Kidney (tissue), 14 donors: ENCODE results near the gene TGFBR2. TPM values are rescaled to one million over a fixed set of nuclear protein-coding genes. Genes with fewer than 3 reads are reported as not detected.

Experiments
- DNase-seq, 5 donors: peaks; one replicate each; pipeline ENCODE4 v3.0.0-alpha.2; 2013 to 2020
- FAIRE-seq: peaks from 2 replicates; lab custom pipeline; 2012; peaks lifted over from hg19 to GRCh38; lab: Jason Lieb, UNC
- H3K27ac ChIP-seq, 2 donors: one replicate each; pipeline ENCODE4 v1.7.0; 2013; ENCODE audit warnings: low read depth in 2 of 2, low read length in 2 of 2, inconsistent platforms in 1 of 2
- H3K27me3 ChIP-seq: one replicate; pipeline ENCODE4 v1.7.1; 2013; ENCODE audit warnings: low read length, inconsistent platforms; ENCODE audit not compliant: control insufficient read depth, insufficient read depth
- H3K36me3 ChIP-seq, 3 donors: one replicate each; pipeline versions ENCODE4 v1.7.0 to v1.7.1; 2013; ENCODE audit warnings: low read length in 3 of 3, control low read depth in 1 of 3, inconsistent platforms in 1 of 3; ENCODE audit not compliant: insufficient read depth in 3 of 3, control insufficient read depth in 2 of 3
- H3K4me1 ChIP-seq, 3 donors: one replicate each; pipeline versions ENCODE4 v1.7.0 to v1.7.1; 2013; ENCODE audit warnings: low read length in 3 of 3, inconsistent platforms in 1 of 3, low read depth in 1 of 3; ENCODE audit not compliant: control insufficient read depth in 2 of 3, insufficient read depth in 2 of 3
- H3K4me3 ChIP-seq, 3 donors: one replicate each; pipeline versions ENCODE4 v1.7.0 to v1.8.1; 2013; ENCODE audit warnings: low read length in 3 of 3, control low read depth in 1 of 3, inconsistent platforms in 1 of 3
- H3K9ac ChIP-seq, 3 donors: one replicate each; pipeline versions ENCODE4 v1.7.0 to v1.7.1; 2013; ENCODE audit warnings: low read length in 3 of 3, control low read depth in 1 of 3, inconsistent platforms in 1 of 3
- H3K9me3 ChIP-seq, 3 donors: one replicate each; pipeline versions ENCODE4 v1.7.0 to v1.7.1; 2013; ENCODE audit warnings: low read length in 3 of 3, control low read depth in 1 of 3, inconsistent platforms in 1 of 3; ENCODE audit not compliant: control insufficient read depth in 2 of 3, insufficient read depth in 1 of 3
- CTCF ChIP-seq: IDR thresholded peaks from 3 replicates; pipeline ENCODE4 v1.5.1; 2012; ENCODE audit warnings: mild to moderate bottlenecking, moderate library complexity, borderline replicate concordance; ENCODE audit not compliant: insufficient read depth; ENCODE audit errors: extremely low read depth
- intact Hi-C: fragments of 100-400 bp; cut with DNase I; formaldehyde crosslinking; loops from one replicate; pipeline ENCODE4 v1.11.1; 2022
- polyA plus RNA-seq: library from polyadenylated mRNA; stranded (reverse); fragments of 350-450 nt; fragmentation: Illumina TruSeq; extraction: RNeasy Lipid Tissue Mini Kit (QIAGEN cat#74804); gene quantifications from one replicate; pipeline ENCODE4 v1.2.3, GENCODE V29; 2014; ENCODE audit warnings: low read depth, low replicate concordance; ENCODE audit not compliant: insufficient read depth
- total RNA-seq: library from RNA; stranded (reverse); fragmentation: NEBNext Ultra II Directional; extraction: Animal tissue kit (Norgen Biotek cat#: 25700); gene quantifications from one replicate; pipeline ENCODE4 v1.2.1, GENCODE V29; 2021
- donor health status: control.
- donor health status: control.
- donor health status: control.
- donor health status: control.
- donor health status: control.
- donor health status: DM: yes; HTN: yes; CAD: no.
- donor health status: Normal renal cell carcinoma (clear cell type).

Gene TGFBR2
- total and polyA plus RNA-seq, 2 donors from 2014 or later = 81.8 to 243 TPM

- no peak for TF ChIP-seq CTCF
- no peaks in the 10 kb centered on the region for H3K27me3 ChIP-seq
- H3K27ac ChIP-seq = no peak overlapping the region
- H3K9me3 ChIP-seq = no peaks in the 10 kb centered on the region
- intact Hi-C loops = no loop called here
- H3K4me3 ChIP-seq = no peak overlapping the region
- H3K4me1 ChIP-seq = peaks cover 6 to 28% (median 27%) of the 10 kb centered on the region in 3 donors
- DNase-seq (no peak), FAIRE-seq (no peak)
- H3K36me3 ChIP-seq = peaks cover 2 to 8% (median 2%) of the 10 kb centered on the region in 3 donors
- H3K9ac ChIP-seq = no peak overlapping the region
Measured at GRCh38 chr3:30684356-30684755, 78.0 kb downstream of the TGFBR2 start.

GRCh38 chr3:30685267-30685667 is 78.9 kb downstream of the TGFBR2 start:
- FAIRE-seq = no peak
- TF ChIP-seq CTCF = no peak
- no peak overlapping the region for H3K4me3 ChIP-seq
- peaks cover 2 to 8% (median 2%) of the 10 kb centered on the region in 3 donors for H3K36me3 ChIP-seq
- H3K27me3 ChIP-seq = no peaks in the 10 kb centered on the region
- intact Hi-C loops = no loop called here
- no peaks in the 10 kb centered on the region for H3K9me3 ChIP-seq
- DNase-seq = no peak
- no peak overlapping the region for H3K9ac ChIP-seq
- H3K27ac ChIP-seq = no peak overlapping the region
- H3K4me1 ChIP-seq = peaks cover 6 to 32% (median 31%) of the 10 kb centered on the region in 3 donors

- H3K27ac ChIP-seq = no peak overlapping the region
- intact Hi-C loops = no loop called here
- no peak for DNase-seq
- TF ChIP-seq CTCF = no peak
- H3K4me1 ChIP-seq = peaks cover 6 to 37% (median 31%) of the 10 kb centered on the region in 3 donors
- H3K36me3 ChIP-seq = peaks cover 2 to 14% (median 3%) of the 10 kb centered on the region in 3 donors
- FAIRE-seq = no peak
- H3K27me3 ChIP-seq = no peaks in the 10 kb centered on the region
- no peaks in the 10 kb centered on the region for H3K9me3 ChIP-seq
- no peak overlapping the region for H3K4me3 ChIP-seq
- H3K9ac ChIP-seq = no peak overlapping the region
Measured at GRCh38 chr3:30686176-30686575, 79.8 kb downstream of the TGFBR2 start.

GRCh38 chr3:30686799-30687198 is 80.4 kb downstream of the TGFBR2 start:
- Histone ChIP-seq H3K36me3 (peaks cover 2 to 14% (median 3%) of the 10 kb centered on the region in 3 donors), H3K4me1 (peaks cover 6 to 38% (median 29%) of the 10 kb centered on the region in 3 donors)
- no peak for FAIRE-seq

More at GRCh38 chr3:30686799-30687198, 80.4 kb downstream of the TGFBR2 start:
- H3K27me3 ChIP-seq = no peaks in the 10 kb centered on the region
- no peak for DNase-seq
- no peaks in the 10 kb centered on the region for H3K9me3 ChIP-seq
- intact Hi-C loops = no loop called here
- no peak overlapping the region for H3K9ac ChIP-seq
- H3K4me3 ChIP-seq = no peak overlapping the region
- no peak for TF ChIP-seq CTCF
- no peak overlapping the region for H3K27ac ChIP-seq
